ENCODE measurements around the gene SENP7.
"Not testable (repeated sequence)": the region's sequence is repeated elsewhere in the genome, so short reads cannot be mapped to it uniquely, and the experiment has no call there.

Gene SENP7, protein sequence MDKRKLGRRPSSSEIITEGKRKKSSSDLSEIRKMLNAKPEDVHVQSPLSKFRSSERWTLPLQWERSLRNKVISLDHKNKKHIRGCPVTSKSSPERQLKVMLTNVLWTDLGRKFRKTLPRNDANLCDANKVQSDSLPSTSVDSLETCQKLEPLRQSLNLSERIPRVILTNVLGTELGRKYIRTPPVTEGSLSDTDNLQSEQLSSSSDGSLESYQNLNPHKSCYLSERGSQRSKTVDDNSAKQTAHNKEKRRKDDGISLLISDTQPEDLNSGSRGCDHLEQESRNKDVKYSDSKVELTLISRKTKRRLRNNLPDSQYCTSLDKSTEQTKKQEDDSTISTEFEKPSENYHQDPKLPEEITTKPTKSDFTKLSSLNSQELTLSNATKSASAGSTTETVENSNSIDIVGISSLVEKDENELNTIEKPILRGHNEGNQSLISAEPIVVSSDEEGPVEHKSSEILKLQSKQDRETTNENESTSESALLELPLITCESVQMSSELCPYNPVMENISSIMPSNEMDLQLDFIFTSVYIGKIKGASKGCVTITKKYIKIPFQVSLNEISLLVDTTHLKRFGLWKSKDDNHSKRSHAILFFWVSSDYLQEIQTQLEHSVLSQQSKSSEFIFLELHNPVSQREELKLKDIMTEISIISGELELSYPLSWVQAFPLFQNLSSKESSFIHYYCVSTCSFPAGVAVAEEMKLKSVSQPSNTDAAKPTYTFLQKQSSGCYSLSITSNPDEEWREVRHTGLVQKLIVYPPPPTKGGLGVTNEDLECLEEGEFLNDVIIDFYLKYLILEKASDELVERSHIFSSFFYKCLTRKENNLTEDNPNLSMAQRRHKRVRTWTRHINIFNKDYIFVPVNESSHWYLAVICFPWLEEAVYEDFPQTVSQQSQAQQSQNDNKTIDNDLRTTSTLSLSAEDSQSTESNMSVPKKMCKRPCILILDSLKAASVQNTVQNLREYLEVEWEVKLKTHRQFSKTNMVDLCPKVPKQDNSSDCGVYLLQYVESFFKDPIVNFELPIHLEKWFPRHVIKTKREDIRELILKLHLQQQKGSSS

GRCh38 chr3:101512646-101513418, at the start of gene SENP7:
Gene SENP7, minus strand, starts transcription at chr3:101513212. Its CDS starts 82 bp downstream, at chr3:101513130.
- TF ChIP-seq, protein P1, sequence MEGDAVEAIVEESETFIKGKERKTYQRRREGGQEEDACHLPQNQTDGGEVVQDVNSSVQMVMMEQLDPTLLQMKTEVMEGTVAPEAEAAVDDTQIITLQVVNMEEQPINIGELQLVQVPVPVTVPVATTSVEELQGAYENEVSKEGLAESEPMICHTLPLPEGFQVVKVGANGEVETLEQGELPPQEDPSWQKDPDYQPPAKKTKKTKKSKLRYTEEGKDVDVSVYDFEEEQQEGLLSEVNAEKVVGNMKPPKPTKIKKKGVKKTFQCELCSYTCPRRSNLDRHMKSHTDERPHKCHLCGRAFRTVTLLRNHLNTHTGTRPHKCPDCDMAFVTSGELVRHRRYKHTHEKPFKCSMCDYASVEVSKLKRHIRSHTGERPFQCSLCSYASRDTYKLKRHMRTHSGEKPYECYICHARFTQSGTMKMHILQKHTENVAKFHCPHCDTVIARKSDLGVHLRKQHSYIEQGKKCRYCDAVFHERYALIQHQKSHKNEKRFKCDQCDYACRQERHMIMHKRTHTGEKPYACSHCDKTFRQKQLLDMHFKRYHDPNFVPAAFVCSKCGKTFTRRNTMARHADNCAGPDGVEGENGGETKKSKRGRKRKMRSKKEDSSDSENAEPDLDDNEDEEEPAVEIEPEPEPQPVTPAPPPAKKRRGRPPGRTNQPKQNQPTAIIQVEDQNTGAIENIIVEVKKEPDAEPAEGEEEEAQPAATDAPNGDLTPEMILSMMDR (IDR thresholded peaks at IDR 0.05; ENCODE audit: control insufficient read depth, extremely low read depth, insufficient read depth) = no peak
- H3K4me3 ChIP-seq (ENCODE audit: low read depth, low read length) = peak within 1 kb of the TSS; percentile 60
- no peak for DNase-seq (ENCODE audit: low read depth)

DNA sequence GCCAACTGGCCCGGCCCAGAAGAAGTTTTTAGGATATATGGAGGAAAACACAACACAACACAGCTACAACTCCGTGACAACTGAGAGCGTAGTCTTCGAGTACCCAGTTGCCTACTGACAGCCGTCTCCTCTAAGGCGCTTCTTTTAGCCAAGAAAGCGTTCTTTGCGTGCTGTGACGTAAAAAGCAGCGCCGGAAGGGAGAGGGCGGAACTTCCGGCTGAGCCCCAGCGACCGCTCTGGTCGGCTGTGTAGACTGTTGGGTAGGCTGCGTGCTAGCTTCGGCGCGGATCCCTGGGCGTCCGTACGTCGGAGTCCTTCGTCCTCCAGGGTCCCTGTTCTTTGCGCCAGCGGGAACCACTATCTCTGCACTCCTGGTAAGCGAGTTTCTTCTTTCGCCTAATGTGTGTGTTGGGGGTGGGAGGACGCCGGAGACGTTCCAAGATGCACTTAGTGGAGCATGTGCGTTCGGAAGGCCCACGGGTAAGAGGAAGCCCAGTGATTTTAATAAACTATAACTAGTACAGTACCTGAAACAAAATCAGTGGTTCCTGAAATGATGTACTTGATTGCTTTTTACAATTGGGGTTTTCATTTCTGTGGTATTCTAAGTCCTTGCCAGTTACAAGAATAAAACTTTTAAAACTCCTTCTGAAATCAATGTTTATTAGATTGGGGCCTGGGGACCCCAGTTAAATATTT, 48.8 kb upstream of the SENP7 start, which contains the start of gene TRMT10C:
TRMT10C (plus strand) TSS at position 239 of the 699 bp plus-strand sequence. CDS start 2,914 bp downstream, outside the sequence.
- DNase-seq (ENCODE audit: low read depth) = peak; percentile 83
- TF ChIP-seq, protein P1 (IDR thresholded peaks at IDR 0.05; ENCODE audit: control insufficient read depth, extremely low read depth, insufficient read depth) = no peak
- H3K4me3 ChIP-seq (ENCODE audit: low read depth, low read length) = peak within 1 kb of the TSS; percentile 98

DNA sequence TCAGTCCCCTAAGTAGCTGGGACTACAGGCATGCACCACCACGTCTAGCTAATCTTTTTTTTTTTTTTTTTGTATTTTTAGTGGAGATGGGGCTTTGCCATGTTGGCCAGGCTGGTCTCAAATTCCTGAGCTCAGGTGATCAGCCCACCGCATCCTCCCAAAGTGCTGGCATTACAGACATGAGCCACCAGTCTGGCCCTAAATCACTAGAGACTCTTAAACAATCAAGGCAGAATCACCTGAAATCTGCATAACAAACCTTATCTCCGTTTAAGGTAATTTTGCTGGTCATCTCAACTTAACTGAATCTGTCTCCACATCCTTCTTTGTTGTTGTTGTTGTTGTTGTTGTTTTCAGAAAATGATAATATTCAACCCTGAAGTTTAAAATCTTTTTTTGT, 43.1 kb upstream of the SENP7 start:
- no peak overlapping the region for H3K4me3 ChIP-seq (ENCODE audit: low read depth, low read length)
- no peak for DNase-seq (ENCODE audit: low read depth)
- TF ChIP-seq, protein P1 (IDR thresholded peaks at IDR 0.05; ENCODE audit: control insufficient read depth, extremely low read depth, insufficient read depth) = no peak

GRCh38 chr3:101553381-101553780, 40.4 kb upstream of the SENP7 start:
- H3K4me3 ChIP-seq (ENCODE audit: low read depth, low read length); DNase-seq (ENCODE audit: low read depth): not testable (repeated sequence)

- not testable (repeated sequence) for DNase-seq (ENCODE audit: low read depth)
Measured at GRCh38 chr3:101551359-101552081, 38.5 kb upstream of the SENP7 start.

GRCh38 chr3:101549473-101549872, 36.5 kb upstream of the SENP7 start:
- TF ChIP-seq, protein P1 (IDR thresholded peaks at IDR 0.05; ENCODE audit: control insufficient read depth, extremely low read depth, insufficient read depth) = no peak
- no peak for DNase-seq (ENCODE audit: low read depth)
- no peak overlapping the region for H3K4me3 ChIP-seq (ENCODE audit: low read depth, low read length)

More at GRCh38 chr3:101551359-101552081, 38.5 kb upstream of the SENP7 start:
- not testable (repeated sequence) for H3K4me3 ChIP-seq (ENCODE audit: low read depth, low read length)

Data from LNCaP clone FGC (cell line).